ENCODE data around the gene CEPT1.

CEPT1 gene

GRCh38 chr1:111225717-111226400 lies 85.8 kb downstream of the CEPT1 start:
- no peak for DNase-seq (ENCODE audit: extremely low spot score)
- POLR2A ChIA-PET, result no interaction called here
- CTCF ChIA-PET, result no interaction called here
- TF ChIP-seq HDGF (IDR thresholded peaks at IDR 0.05; ENCODE audit: borderline replicate concordance) (no peak), BHLHE40 (IDR thresholded peaks at IDR 0.05; ENCODE audit: borderline replicate concordance) (no peak), FOXM1 (IDR thresholded peaks at IDR 0.05; ENCODE audit: borderline replicate concordance) (no peak), ARNT (IDR thresholded peaks at IDR 0.05) (no peak), FOXA1 (IDR thresholded peaks at IDR 0.05) (no peak), LEF1 (IDR thresholded peaks at IDR 0.05; ENCODE audit: borderline replicate concordance) (no peak), PKNOX1 (IDR thresholded peaks at IDR 0.05) (no peak), TARDBP (IDR thresholded peaks at IDR 0.05) (no peak), ZNF384 (IDR thresholded peaks at IDR 0.05) (no peak), FOXK2 (IDR thresholded peaks at IDR 0.05) (no peak), L3MBTL2 (conservative IDR thresholded peaks at IDR 0.05) (no peak), SP1 (IDR thresholded peaks at IDR 0.05) (no peak), NFRKB (IDR thresholded peaks at IDR 0.05) (no peak), CTBP1 (IDR thresholded peaks at IDR 0.05; ENCODE audit: borderline replicate concordance) (no peak), ELF4 (IDR thresholded peaks at IDR 0.05) (no peak), SUZ12 (IDR thresholded peaks at IDR 0.05) (no peak)

GRCh38 chr1:111227434-111227833 lies 87.4 kb downstream of the CEPT1 start, which contains the start of gene CHI3L2:
Gene CHI3L2, plus strand, starts transcription at chr1:111227713. Its CDS starts 17 bp downstream, at chr1:111227730.
- no peak for DNase-seq (ENCODE audit: extremely low spot score)
- TF ChIP-seq ZNF384 (IDR thresholded peaks at IDR 0.05), result no peak
- TF ChIP-seq LEF1 (IDR thresholded peaks at IDR 0.05; ENCODE audit: borderline replicate concordance), result no peak
- TF ChIP-seq ELF4 (IDR thresholded peaks at IDR 0.05), result no peak
- no peak for TF ChIP-seq ARNT (IDR thresholded peaks at IDR 0.05)
- no peak for TF ChIP-seq NFRKB (IDR thresholded peaks at IDR 0.05)
- no peak for TF ChIP-seq SUZ12 (IDR thresholded peaks at IDR 0.05)
- no peak for TF ChIP-seq CTBP1 (IDR thresholded peaks at IDR 0.05; ENCODE audit: borderline replicate concordance)
- no peak for TF ChIP-seq SP1 (IDR thresholded peaks at IDR 0.05)
- TF ChIP-seq PKNOX1 (IDR thresholded peaks at IDR 0.05), result no peak
- TF ChIP-seq FOXA1 (IDR thresholded peaks at IDR 0.05), result no peak
- no peak for TF ChIP-seq FOXK2 (IDR thresholded peaks at IDR 0.05)
- no peak for TF ChIP-seq L3MBTL2 (conservative IDR thresholded peaks at IDR 0.05)
- no peak for TF ChIP-seq HDGF (IDR thresholded peaks at IDR 0.05; ENCODE audit: borderline replicate concordance)
- no peak for TF ChIP-seq FOXM1 (IDR thresholded peaks at IDR 0.05; ENCODE audit: borderline replicate concordance)
- no peak for TF ChIP-seq TARDBP (IDR thresholded peaks at IDR 0.05)
- TF ChIP-seq BHLHE40 (IDR thresholded peaks at IDR 0.05; ENCODE audit: borderline replicate concordance), result no peak
- CTCF ChIA-PET, result no interaction called here
- POLR2A ChIA-PET, result no interaction called here

- POLR2A ChIA-PET, result no interaction called here
Observed at GRCh38 chr1:111227851-111228747, 88.1 kb downstream of the CEPT1 start.

GRCh38 chr1:111228748-111229126 lies 88.7 kb downstream of the CEPT1 start:
- no peak for DNase-seq (ENCODE audit: extremely low spot score)
- POLR2A ChIA-PET, result no interaction called here
- TF ChIP-seq CTBP1 (IDR thresholded peaks at IDR 0.05; ENCODE audit: borderline replicate concordance), result no peak
- no peak for TF ChIP-seq ARNT (IDR thresholded peaks at IDR 0.05)
- TF ChIP-seq PKNOX1 (IDR thresholded peaks at IDR 0.05), result no peak
- no peak for TF ChIP-seq FOXA1 (IDR thresholded peaks at IDR 0.05)
- TF ChIP-seq ELF4 (IDR thresholded peaks at IDR 0.05), result no peak
- TF ChIP-seq NFRKB (IDR thresholded peaks at IDR 0.05), result no peak
- no peak for TF ChIP-seq BHLHE40 (IDR thresholded peaks at IDR 0.05; ENCODE audit: borderline replicate concordance)
- no peak for TF ChIP-seq FOXM1 (IDR thresholded peaks at IDR 0.05; ENCODE audit: borderline replicate concordance)
- TF ChIP-seq SUZ12 (IDR thresholded peaks at IDR 0.05), result no peak
- CTCF ChIA-PET, result no interaction called here

More at GRCh38 chr1:111227851-111228747, 88.1 kb downstream of the CEPT1 start:
- no peak for DNase-seq (ENCODE audit: extremely low spot score)
- CTCF ChIA-PET, result no interaction called here
- TF ChIP-seq L3MBTL2 (conservative IDR thresholded peaks at IDR 0.05) (no peak), LEF1 (IDR thresholded peaks at IDR 0.05; ENCODE audit: borderline replicate concordance) (no peak), ZNF384 (IDR thresholded peaks at IDR 0.05) (no peak), PKNOX1 (IDR thresholded peaks at IDR 0.05) (no peak), FOXA1 (IDR thresholded peaks at IDR 0.05) (no peak), ELF4 (IDR thresholded peaks at IDR 0.05) (no peak), SUZ12 (IDR thresholded peaks at IDR 0.05) (no peak), FOXK2 (IDR thresholded peaks at IDR 0.05) (no peak)

GRCh38 chr1:111232134-111232533 lies 92.1 kb downstream of the CEPT1 start:
- CTCF ChIA-PET, result no interaction called here
- POLR2A ChIA-PET, result no interaction called here
- no peak for TF ChIP-seq FOXM1 (IDR thresholded peaks at IDR 0.05; ENCODE audit: borderline replicate concordance)
- TF ChIP-seq PKNOX1 (IDR thresholded peaks at IDR 0.05), result no peak
- TF ChIP-seq ARNT (IDR thresholded peaks at IDR 0.05), result no peak
- TF ChIP-seq CTBP1 (IDR thresholded peaks at IDR 0.05; ENCODE audit: borderline replicate concordance), result no peak
- TF ChIP-seq FOXK2 (IDR thresholded peaks at IDR 0.05), result no peak
- TF ChIP-seq LEF1 (IDR thresholded peaks at IDR 0.05; ENCODE audit: borderline replicate concordance), result no peak
- TF ChIP-seq ZNF384 (IDR thresholded peaks at IDR 0.05), result no peak
- TF ChIP-seq TARDBP (IDR thresholded peaks at IDR 0.05), result no peak
- TF ChIP-seq BHLHE40 (IDR thresholded peaks at IDR 0.05; ENCODE audit: borderline replicate concordance), result no peak
- TF ChIP-seq FOXA1 (IDR thresholded peaks at IDR 0.05), result no peak
- no peak for TF ChIP-seq L3MBTL2 (conservative IDR thresholded peaks at IDR 0.05)
- TF ChIP-seq SUZ12 (IDR thresholded peaks at IDR 0.05), result no peak
- TF ChIP-seq HDGF (IDR thresholded peaks at IDR 0.05; ENCODE audit: borderline replicate concordance), result no peak
- DNase-seq (ENCODE audit: extremely low spot score), result no peak
